SK-N-SH treated with all-trans-retinoic acid at 6 μM for 48 hours (cell line): Measurements from ENCODE around the gene DNAH1.
"Not testable (repeated sequence)": the region's sequence is repeated elsewhere in the genome, so short reads cannot be mapped to it uniquely, and the experiment has no call there.

Experiments used
- ATAC-seq: fragments of 200-7000 bp; cut with Tn5 transposase; 3 replicates; pipeline ENCODE4 v1.9.1; 2020; ENCODE audit warnings: mild to moderate bottlenecking, moderate library complexity
- ARNTL ChIP-seq: fragments of 450-650 bp; formaldehyde crosslinking; IDR thresholded peaks from 2 replicates; pipeline ENCODE4 v1.5.0; 2020; ENCODE audit warnings: low read depth, mild to moderate bottlenecking, moderate library complexity, borderline replicate concordance
- BACH2 ChIP-seq: fragments of 250-450 bp; sonication (Bioruptor Pico); IDR thresholded peaks from 2 replicates; pipeline ENCODE4 v1.9.0; 2021; ENCODE audit warnings: mild to moderate bottlenecking, borderline replicate concordance
- CSDC2 ChIP-seq: fragments of 250-450 bp; sonication (Bioruptor Pico); IDR thresholded peaks from 2 replicates; pipeline ENCODE4 v1.5.0; 2020; ENCODE audit warnings: mild to moderate bottlenecking, moderate library complexity
- ESRRG ChIP-seq: fragments of 250-450 bp; sonication (Bioruptor Pico); IDR thresholded peaks from 2 replicates; pipeline ENCODE4 v1.6.1; 2021; ENCODE audit warnings: mild to moderate bottlenecking
- GLIS3 ChIP-seq: fragments of 250-450 bp; sonication (Bioruptor Pico); IDR thresholded peaks from 2 replicates; pipeline ENCODE4 v1.5.0; 2020; ENCODE audit warnings: mild to moderate bottlenecking, moderate library complexity
- ISL1 ChIP-seq: fragments of 250-450 bp; sonication (Bioruptor Pico); IDR thresholded peaks from 2 replicates; pipeline ENCODE4 v2.1.2; 2022; ENCODE audit warnings: mild to moderate bottlenecking, moderate library complexity
- OSR1 ChIP-seq: fragments of 250-450 bp; sonication (Bioruptor Pico); IDR thresholded peaks from 2 replicates; pipeline ENCODE4 v1.8.0; 2022; ENCODE audit warnings: moderate library complexity, mild to moderate bottlenecking, inconsistent platforms
- PPARA ChIP-seq: fragments of 250-450 bp; sonication (Bioruptor Pico); IDR thresholded peaks from 2 replicates; pipeline ENCODE4 v1.5.0; 2020; ENCODE audit warnings: mild to moderate bottlenecking, borderline replicate concordance
- RARB ChIP-seq: fragments of 250-450 bp; sonication (Bioruptor Pico); IDR thresholded peaks from 2 replicates; pipeline ENCODE4 v1.8.0; 2021; ENCODE audit warnings: mild to moderate bottlenecking, moderate library complexity
- SNAI2 ChIP-seq: fragments of 250-450 bp; sonication (Bioruptor Pico); IDR thresholded peaks from 2 replicates; pipeline ENCODE4 v1.5.0; 2020; ENCODE audit warnings: mild to moderate bottlenecking, moderate library complexity
- TCF4 ChIP-seq: fragments of 250-450 bp; sonication (Bioruptor Pico); IDR thresholded peaks from 2 replicates; pipeline ENCODE4 v1.8.0; 2021; ENCODE audit warnings: mild to moderate bottlenecking, moderate library complexity, borderline replicate concordance
- TOX ChIP-seq: fragments of 250-450 bp; sonication (Bioruptor Pico); IDR thresholded peaks from 2 replicates; pipeline ENCODE4 v1.8.0; 2021; ENCODE audit warnings: mild to moderate bottlenecking, moderate library complexity, borderline replicate concordance
- ZC3H10 ChIP-seq: fragments of 250-450 bp; sonication (Bioruptor Pico); IDR thresholded peaks from 2 replicates; pipeline ENCODE4 v1.5.1; 2021; ENCODE audit warnings: mild to moderate bottlenecking, moderate library complexity
- ZFP3 ChIP-seq: fragments of 250-450 bp; sonication (Bioruptor Pico); IDR thresholded peaks from 2 replicates; pipeline ENCODE4 v1.5.0; 2020; ENCODE audit warnings: mild to moderate bottlenecking, moderate library complexity
- ZFP30 ChIP-seq: fragments of 450-650 bp; formaldehyde crosslinking; IDR thresholded peaks from 2 replicates; pipeline ENCODE4 v1.5.0; 2022; ENCODE audit warnings: mild to moderate bottlenecking, moderate library complexity
- ZNF565 ChIP-seq: fragments of 450-650 bp; formaldehyde crosslinking; conservative IDR thresholded peaks from 2 replicates; pipeline ENCODE4 v1.5.0; 2020; ENCODE audit warnings: low read depth, mild to moderate bottlenecking, moderate library complexity
- ZNF70 ChIP-seq: fragments of 450-650 bp; formaldehyde crosslinking; IDR thresholded peaks from 2 replicates; pipeline ENCODE4 v1.5.0; 2020; ENCODE audit warnings: mild to moderate bottlenecking, moderate library complexity
- TF ChIP-seq, protein P1 (sequence below): fragments of 250-450 bp; sonication (Bioruptor Pico); IDR thresholded peaks from 2 replicates; pipeline ENCODE4 v1.8.0; 2021; ENCODE audit warnings: low read depth, mild to moderate bottlenecking, moderate library complexity, borderline replicate concordance
- TF ChIP-seq, protein P2 (sequence below): fragments of 250-450 bp; sonication (Bioruptor Pico); IDR thresholded peaks from 2 replicates; pipeline ENCODE4 v1.5.1; 2021; ENCODE audit warnings: mild to moderate bottlenecking, moderate library complexity
- TF ChIP-seq, protein P3 (sequence below): fragments of 250-450 bp; sonication (Bioruptor Pico); IDR thresholded peaks from 2 replicates; pipeline ENCODE4 v1.5.0; 2020; ENCODE audit warnings: mild to moderate bottlenecking, moderate library complexity
- TF ChIP-seq, protein P4 (sequence below): fragments of 250-450 bp; sonication (Bioruptor Pico); IDR thresholded peaks from 2 replicates; pipeline ENCODE4 v1.8.0; 2020; ENCODE audit warnings: mild to moderate bottlenecking, moderate library complexity, borderline replicate concordance
- TF ChIP-seq, protein P5 (sequence below): fragments of 250-450 bp; sonication (Bioruptor Pico); IDR thresholded peaks from 2 replicates; pipeline ENCODE4 v1.5.1; 2020; ENCODE audit warnings: low read depth, mild to moderate bottlenecking, moderate library complexity

Gene DNAH1

DNA sequence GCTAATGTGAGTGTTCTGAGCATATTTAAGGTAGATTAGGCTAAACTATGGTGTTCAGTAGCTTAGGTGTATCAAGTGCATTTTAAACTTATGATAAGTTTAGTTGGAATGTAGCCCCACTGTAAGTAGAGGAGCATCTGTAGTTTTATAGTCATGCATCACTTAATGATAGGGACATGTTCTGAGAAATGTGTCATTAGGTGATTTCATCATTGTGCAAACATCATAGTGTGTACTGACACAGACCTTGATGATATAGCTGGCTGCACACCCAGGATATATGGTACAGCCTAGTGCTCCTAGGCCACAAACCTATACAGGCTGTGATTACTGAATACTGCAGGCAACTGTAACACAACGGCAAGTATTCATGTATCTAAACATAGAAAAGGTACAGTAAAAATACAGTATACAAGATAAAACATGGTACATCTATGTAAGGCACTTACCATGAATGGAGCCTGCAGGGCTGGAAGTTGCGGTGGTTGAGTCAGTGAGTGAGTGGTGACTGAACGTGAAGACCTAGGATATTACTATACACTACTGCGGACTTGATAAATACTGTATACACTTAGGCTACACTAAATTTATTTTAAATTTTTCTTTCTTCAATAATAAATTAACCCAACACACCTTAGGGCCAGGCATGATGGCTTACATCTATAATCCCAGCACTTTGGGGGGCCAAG, 17.9 kb downstream of the DNAH1 start:
- ATAC-seq: no peak

DNA sequence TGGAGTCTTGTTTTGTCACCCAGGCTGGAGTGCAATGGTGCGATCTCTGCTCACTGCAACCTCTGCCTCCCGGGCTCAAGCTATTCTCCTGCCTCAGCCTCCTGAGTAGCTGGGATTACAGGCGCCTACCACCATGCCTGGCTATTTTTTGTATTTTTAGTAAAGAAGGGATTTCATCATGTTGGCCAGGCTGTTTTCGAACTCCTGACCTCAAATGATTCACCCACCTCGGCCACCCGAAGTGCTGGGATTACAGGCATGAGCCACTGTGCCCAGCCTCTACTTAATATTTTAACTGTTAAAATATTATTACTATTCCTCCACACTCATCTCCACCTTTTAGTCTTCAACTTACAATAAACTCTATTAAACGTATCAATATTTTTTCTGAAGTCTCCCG, 22.0 kb downstream of the DNAH1 start:
- not testable (repeated sequence) for ATAC-seq

More for the DNA sequence above, 17.9 kb downstream of the DNAH1 start:
- TF ChIP-seq ISL1 (CRISPR knock-in tag) (no peak), ESRRG (CRISPR knock-in tag) (no peak), RARB (CRISPR knock-in tag) (no peak), ZC3H10 (CRISPR knock-in tag) (no peak), SNAI2 (CRISPR knock-in tag) (no peak), TCF4 (CRISPR knock-in tag) (no peak), ZNF70 (CRISPR knock-in tag) (no peak), ZFP30 (CRISPR knock-in tag) (no peak), BACH2 (no peak), OSR1 (CRISPR knock-in tag) (no peak), TOX (no peak), PPARA (CRISPR knock-in tag) (no peak), ARNTL (CRISPR knock-in tag) (no peak), GLIS3 (CRISPR knock-in tag) (no peak), ZNF565 (CRISPR knock-in tag) (no peak)
- TF ChIP-seq, protein P1, sequence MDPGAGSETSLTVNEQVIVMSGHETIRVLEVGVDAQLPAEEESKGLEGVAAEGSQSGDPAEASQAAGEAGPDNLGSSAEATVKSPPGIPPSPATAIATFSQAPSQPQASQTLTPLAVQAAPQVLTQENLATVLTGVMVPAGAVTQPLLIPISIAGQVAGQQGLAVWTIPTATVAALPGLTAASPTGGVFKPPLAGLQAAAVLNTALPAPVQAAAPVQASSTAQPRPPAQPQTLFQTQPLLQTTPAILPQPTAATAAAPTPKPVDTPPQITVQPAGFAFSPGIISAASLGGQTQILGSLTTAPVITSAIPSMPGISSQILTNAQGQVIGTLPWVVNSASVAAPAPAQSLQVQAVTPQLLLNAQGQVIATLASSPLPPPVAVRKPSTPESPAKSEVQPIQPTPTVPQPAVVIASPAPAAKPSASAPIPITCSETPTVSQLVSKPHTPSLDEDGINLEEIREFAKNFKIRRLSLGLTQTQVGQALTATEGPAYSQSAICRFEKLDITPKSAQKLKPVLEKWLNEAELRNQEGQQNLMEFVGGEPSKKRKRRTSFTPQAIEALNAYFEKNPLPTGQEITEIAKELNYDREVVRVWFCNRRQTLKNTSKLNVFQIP (CRISPR knock-in tag): no peak
- TF ChIP-seq, protein P2, sequence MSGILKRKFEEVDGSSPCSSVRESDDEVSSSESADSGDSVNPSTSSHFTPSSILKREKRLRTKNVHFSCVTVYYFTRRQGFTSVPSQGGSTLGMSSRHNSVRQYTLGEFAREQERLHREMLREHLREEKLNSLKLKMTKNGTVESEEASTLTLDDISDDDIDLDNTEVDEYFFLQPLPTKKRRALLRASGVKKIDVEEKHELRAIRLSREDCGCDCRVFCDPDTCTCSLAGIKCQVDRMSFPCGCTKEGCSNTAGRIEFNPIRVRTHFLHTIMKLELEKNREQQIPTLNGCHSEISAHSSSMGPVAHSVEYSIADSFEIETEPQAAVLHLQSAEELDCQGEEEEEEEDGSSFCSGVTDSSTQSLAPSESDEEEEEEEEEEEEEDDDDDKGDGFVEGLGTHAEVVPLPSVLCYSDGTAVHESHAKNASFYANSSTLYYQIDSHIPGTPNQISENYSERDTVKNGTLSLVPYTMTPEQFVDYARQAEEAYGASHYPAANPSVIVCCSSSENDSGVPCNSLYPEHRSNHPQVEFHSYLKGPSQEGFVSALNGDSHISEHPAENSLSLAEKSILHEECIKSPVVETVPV: no peak
- TF ChIP-seq, protein P3, sequence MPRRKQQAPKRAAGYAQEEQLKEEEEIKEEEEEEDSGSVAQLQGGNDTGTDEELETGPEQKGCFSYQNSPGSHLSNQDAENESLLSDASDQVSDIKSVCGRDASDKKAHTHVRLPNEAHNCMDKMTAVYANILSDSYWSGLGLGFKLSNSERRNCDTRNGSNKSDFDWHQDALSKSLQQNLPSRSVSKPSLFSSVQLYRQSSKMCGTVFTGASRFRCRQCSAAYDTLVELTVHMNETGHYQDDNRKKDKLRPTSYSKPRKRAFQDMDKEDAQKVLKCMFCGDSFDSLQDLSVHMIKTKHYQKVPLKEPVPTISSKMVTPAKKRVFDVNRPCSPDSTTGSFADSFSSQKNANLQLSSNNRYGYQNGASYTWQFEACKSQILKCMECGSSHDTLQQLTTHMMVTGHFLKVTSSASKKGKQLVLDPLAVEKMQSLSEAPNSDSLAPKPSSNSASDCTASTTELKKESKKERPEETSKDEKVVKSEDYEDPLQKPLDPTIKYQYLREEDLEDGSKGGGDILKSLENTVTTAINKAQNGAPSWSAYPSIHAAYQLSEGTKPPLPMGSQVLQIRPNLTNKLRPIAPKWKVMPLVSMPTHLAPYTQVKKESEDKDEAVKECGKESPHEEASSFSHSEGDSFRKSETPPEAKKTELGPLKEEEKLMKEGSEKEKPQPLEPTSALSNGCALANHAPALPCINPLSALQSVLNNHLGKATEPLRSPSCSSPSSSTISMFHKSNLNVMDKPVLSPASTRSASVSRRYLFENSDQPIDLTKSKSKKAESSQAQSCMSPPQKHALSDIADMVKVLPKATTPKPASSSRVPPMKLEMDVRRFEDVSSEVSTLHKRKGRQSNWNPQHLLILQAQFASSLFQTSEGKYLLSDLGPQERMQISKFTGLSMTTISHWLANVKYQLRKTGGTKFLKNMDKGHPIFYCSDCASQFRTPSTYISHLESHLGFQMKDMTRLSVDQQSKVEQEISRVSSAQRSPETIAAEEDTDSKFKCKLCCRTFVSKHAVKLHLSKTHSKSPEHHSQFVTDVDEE: no peak
- TF ChIP-seq, protein P4, sequence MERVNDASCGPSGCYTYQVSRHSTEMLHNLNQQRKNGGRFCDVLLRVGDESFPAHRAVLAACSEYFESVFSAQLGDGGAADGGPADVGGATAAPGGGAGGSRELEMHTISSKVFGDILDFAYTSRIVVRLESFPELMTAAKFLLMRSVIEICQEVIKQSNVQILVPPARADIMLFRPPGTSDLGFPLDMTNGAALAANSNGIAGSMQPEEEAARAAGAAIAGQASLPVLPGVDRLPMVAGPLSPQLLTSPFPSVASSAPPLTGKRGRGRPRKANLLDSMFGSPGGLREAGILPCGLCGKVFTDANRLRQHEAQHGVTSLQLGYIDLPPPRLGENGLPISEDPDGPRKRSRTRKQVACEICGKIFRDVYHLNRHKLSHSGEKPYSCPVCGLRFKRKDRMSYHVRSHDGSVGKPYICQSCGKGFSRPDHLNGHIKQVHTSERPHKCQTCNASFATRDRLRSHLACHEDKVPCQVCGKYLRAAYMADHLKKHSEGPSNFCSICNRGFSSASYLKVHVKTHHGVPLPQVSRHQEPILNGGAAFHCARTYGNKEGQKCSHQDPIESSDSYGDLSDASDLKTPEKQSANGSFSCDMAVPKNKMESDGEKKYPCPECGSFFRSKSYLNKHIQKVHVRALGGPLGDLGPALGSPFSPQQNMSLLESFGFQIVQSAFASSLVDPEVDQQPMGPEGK: no peak

DNA sequence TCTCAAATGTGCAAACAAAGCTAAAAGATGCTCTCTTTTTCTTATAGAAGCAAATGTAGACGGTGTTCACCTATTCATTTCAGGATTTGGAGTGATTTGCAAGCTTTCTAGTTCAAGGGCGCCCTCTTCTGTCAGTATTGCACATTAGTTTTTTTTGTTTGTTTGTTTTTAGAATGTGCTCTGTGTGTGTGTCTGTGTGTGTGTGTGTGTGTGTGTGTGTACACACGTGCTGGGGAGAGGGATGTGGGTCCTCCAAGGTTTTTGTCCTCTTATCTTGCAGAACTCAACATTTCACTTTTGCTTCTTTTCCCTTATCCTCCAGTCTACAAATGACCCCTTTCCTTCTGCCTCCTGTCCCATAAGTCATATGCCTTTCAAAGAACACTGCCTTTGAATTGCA, 23.5 kb downstream of the DNAH1 start:
- peak; percentile 83 for ATAC-seq
- TF ChIP-seq ARNTL (CRISPR knock-in tag): no peak
- no peak for TF ChIP-seq ISL1 (CRISPR knock-in tag)
- TF ChIP-seq ZNF70 (CRISPR knock-in tag): no peak
- no peak for TF ChIP-seq ZFP3 (CRISPR knock-in tag)
- TF ChIP-seq, protein P3: no peak
- TF ChIP-seq ZNF565 (CRISPR knock-in tag): no peak
- no peak for TF ChIP-seq CSDC2 (CRISPR knock-in tag)
- TF ChIP-seq, protein P5, sequence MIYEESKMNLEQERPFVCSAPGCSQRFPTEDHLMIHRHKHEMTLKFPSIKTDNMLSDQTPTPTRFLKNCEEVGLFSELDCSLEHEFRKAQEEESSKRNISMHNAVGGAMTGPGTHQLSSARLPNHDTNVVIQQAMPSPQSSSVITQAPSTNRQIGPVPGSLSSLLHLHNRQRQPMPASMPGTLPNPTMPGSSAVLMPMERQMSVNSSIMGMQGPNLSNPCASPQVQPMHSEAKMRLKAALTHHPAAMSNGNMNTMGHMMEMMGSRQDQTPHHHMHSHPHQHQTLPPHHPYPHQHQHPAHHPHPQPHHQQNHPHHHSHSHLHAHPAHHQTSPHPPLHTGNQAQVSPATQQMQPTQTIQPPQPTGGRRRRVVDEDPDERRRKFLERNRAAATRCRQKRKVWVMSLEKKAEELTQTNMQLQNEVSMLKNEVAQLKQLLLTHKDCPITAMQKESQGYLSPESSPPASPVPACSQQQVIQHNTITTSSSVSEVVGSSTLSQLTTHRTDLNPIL (CRISPR knock-in tag): no peak
- TF ChIP-seq OSR1 (CRISPR knock-in tag): no peak
- TF ChIP-seq, protein P1 (CRISPR knock-in tag): no peak
- TF ChIP-seq ESRRG (CRISPR knock-in tag): no peak
- TF ChIP-seq ZFP30 (CRISPR knock-in tag): no peak
- no peak for TF ChIP-seq PPARA (CRISPR knock-in tag)
- TF ChIP-seq TOX: no peak
- TF ChIP-seq BACH2: no peak
- TF ChIP-seq, all 23 proteins: peak for 0
